Measurements from ENCODE around the gene CNPY1. TPM values are rescaled to one million over a fixed set of nuclear protein-coding genes. Genes with fewer than 3 reads are reported as not detected.

CNPY1 gene
- total RNA-seq, 1 experiment from 2014 or later, result not detected

- Histone ChIP-seq H4K20me1 (ENCODE audit: insufficient read depth) (no peaks in the 10 kb centered on the region), H3K4me1 (replicated peaks; ENCODE audit: insufficient read depth) (no peaks in the 10 kb centered on the region), H3K4me2 (no peak overlapping the region), H2AFZ (no peak overlapping the region), H3K9me2 (ENCODE audit: insufficient read depth) (no peaks in the 10 kb centered on the region), H3F3A (ENCODE audit: insufficient read depth, low read depth) (no peaks in the 10 kb centered on the region), H3K4me3 (no peak overlapping the region), H3K36me3 (ENCODE audit: low read depth) (no peaks in the 10 kb centered on the region), H3K79me2 (ENCODE audit: low read depth) (no peaks in the 10 kb centered on the region), H3K9me3 (ENCODE audit: insufficient read depth, low read depth) (no peaks in the 10 kb centered on the region), H3K27me3 (ENCODE audit: insufficient read depth, low read depth) (peaks cover 96% of the 10 kb centered on the region), H3K27ac (no peak overlapping the region)
- POLR2A ChIA-PET (ENCODE audit: unreplicated experiment), result no interaction called here
- no TSS peak for BruUV-seq (replicated peaks)
- CTCF ChIA-PET, result no interaction called here
- intact Hi-C loops (cut with micrococcal nuclease; ENCODE audit: unreplicated experiment), result no loop called here
- no peak for DNase-seq
- no peak for TF ChIP-seq EZH2 (IDR thresholded peaks at IDR 0.05; ENCODE audit: low read depth)
- TF ChIP-seq, protein P1, sequence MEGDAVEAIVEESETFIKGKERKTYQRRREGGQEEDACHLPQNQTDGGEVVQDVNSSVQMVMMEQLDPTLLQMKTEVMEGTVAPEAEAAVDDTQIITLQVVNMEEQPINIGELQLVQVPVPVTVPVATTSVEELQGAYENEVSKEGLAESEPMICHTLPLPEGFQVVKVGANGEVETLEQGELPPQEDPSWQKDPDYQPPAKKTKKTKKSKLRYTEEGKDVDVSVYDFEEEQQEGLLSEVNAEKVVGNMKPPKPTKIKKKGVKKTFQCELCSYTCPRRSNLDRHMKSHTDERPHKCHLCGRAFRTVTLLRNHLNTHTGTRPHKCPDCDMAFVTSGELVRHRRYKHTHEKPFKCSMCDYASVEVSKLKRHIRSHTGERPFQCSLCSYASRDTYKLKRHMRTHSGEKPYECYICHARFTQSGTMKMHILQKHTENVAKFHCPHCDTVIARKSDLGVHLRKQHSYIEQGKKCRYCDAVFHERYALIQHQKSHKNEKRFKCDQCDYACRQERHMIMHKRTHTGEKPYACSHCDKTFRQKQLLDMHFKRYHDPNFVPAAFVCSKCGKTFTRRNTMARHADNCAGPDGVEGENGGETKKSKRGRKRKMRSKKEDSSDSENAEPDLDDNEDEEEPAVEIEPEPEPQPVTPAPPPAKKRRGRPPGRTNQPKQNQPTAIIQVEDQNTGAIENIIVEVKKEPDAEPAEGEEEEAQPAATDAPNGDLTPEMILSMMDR (conservative IDR thresholded peaks at IDR 0.05), result no peak
Measured at GRCh38 chr7:155529346-155529745, 17.0 kb downstream of the CNPY1 start.

DNA sequence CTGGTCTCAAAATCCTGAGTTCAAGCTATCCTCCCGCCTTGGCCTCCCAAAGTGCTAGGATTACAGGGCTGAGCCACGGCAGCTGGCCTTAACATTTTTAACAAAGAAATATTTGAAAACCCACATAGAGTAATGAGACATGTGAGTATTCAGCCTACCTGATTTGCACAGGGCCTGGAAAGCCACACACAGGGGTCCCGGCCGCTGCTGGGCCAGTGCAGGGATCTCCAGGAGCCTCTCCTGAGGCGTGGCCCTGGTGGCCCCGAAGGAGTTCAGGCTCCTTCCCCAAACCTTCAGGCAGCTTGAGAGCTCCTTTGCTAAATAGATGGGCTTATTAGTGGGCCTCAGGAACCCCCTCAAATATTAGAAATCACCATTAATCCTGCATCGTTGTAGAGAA is 18.7 kb downstream of the CNPY1 start:
- BruUV-seq (replicated peaks), result no TSS peak
- TF ChIP-seq, protein P1 (conservative IDR thresholded peaks at IDR 0.05), result no peak
- no peak for TF ChIP-seq EZH2 (IDR thresholded peaks at IDR 0.05; ENCODE audit: low read depth)

DNA sequence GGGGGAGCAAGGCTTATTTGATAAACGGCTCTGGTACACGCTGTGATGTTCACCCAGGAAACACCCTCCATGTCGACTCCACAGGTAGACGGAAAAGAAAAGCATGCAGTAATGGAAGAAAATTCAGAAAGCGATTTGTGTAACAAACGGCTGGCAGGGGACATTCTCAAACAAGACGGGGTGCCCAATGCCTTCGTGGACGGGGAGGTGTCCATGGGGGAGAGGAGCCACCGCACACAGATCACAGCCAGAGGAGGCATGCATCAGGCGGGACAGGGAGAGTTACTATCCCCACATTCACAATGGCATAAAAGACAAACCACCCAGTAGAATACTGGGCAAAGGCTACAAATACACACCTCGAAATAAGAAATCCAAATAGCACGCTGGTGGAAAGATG is 20.1 kb downstream of the CNPY1 start:
- H4K20me1 ChIP-seq (ENCODE audit: insufficient read depth), result no peaks in the 10 kb centered on the region; the same call in 1 of the 2 replicates
- H3F3A ChIP-seq (ENCODE audit: insufficient read depth, low read depth), result no peaks in the 10 kb centered on the region
- ChIA-PET CTCF (no interaction called here), POLR2A (ENCODE audit: unreplicated experiment) (no interaction called here)
- H3K4me1 ChIP-seq (replicated peaks; ENCODE audit: insufficient read depth), result no peaks in the 10 kb centered on the region
- BruUV-seq (replicated peaks), result no TSS peak
- H3K4me2 ChIP-seq, result no peak overlapping the region
- TF ChIP-seq EZH2 (IDR thresholded peaks at IDR 0.05; ENCODE audit: low read depth), result no peak; the same call in 1 of the 2 replicates
- TF ChIP-seq, protein P1 (conservative IDR thresholded peaks at IDR 0.05), result no peak
- H3K79me2 ChIP-seq (ENCODE audit: low read depth), result no peaks in the 10 kb centered on the region
- intact Hi-C loops (cut with micrococcal nuclease; ENCODE audit: unreplicated experiment), result no loop called here
- no peaks in the 10 kb centered on the region for H3K9me2 ChIP-seq (ENCODE audit: insufficient read depth)
- H3K4me3 ChIP-seq, result no peak overlapping the region
- H3K27me3 ChIP-seq (ENCODE audit: insufficient read depth, low read depth), result peaks cover 98% of the 10 kb centered on the region
- DNase-seq, result no peak
- no peaks in the 10 kb centered on the region for H3K36me3 ChIP-seq (ENCODE audit: low read depth)
- no peaks in the 10 kb centered on the region for H3K9me3 ChIP-seq (ENCODE audit: insufficient read depth, low read depth)
- H2AFZ ChIP-seq, result no peak overlapping the region
- H3K27ac ChIP-seq, result no peak overlapping the region

More for the DNA sequence above, 18.7 kb downstream of the CNPY1 start:
- H3K4me2 ChIP-seq, result no peak overlapping the region
- intact Hi-C loops (cut with micrococcal nuclease; ENCODE audit: unreplicated experiment), result no loop called here
- H3K36me3 ChIP-seq (ENCODE audit: low read depth), result no peaks in the 10 kb centered on the region
- no peaks in the 10 kb centered on the region for H3F3A ChIP-seq (ENCODE audit: insufficient read depth, low read depth)
- DNase-seq, result no peak
- H2AFZ ChIP-seq, result no peak overlapping the region
- no peaks in the 10 kb centered on the region for H3K9me2 ChIP-seq (ENCODE audit: insufficient read depth)
- no peaks in the 10 kb centered on the region for H3K4me1 ChIP-seq (replicated peaks; ENCODE audit: insufficient read depth)
- H3K27me3 ChIP-seq (ENCODE audit: insufficient read depth, low read depth), result peaks cover 96% of the 10 kb centered on the region
- H3K27ac ChIP-seq, result no peak overlapping the region
- no peaks in the 10 kb centered on the region for H4K20me1 ChIP-seq (ENCODE audit: insufficient read depth)
- H3K9me3 ChIP-seq (ENCODE audit: insufficient read depth, low read depth), result no peaks in the 10 kb centered on the region
- H3K79me2 ChIP-seq (ENCODE audit: low read depth), result no peaks in the 10 kb centered on the region
- POLR2A ChIA-PET (ENCODE audit: unreplicated experiment), result no interaction called here
- no peak overlapping the region for H3K4me3 ChIP-seq
- CTCF ChIA-PET, result no interaction called here
